HG03139 (cell line): ENCODE measurements around the gene GNLY.
A peak's percentile ranks its signal among the peaks of the same experiment; 100 is the strongest.
"Not testable (repeated sequence)": the region's sequence is repeated elsewhere in the genome, so short reads cannot be mapped to it uniquely, and the experiment has no call there.

Source experiments
- ATAC-seq: cut with Tn5 transposase; IDR thresholded peaks from one replicate; pipeline ENCODE4 v1.9.1; 2021; ENCODE audit not compliant: unreplicated experiment

The GNLY gene

DNA sequence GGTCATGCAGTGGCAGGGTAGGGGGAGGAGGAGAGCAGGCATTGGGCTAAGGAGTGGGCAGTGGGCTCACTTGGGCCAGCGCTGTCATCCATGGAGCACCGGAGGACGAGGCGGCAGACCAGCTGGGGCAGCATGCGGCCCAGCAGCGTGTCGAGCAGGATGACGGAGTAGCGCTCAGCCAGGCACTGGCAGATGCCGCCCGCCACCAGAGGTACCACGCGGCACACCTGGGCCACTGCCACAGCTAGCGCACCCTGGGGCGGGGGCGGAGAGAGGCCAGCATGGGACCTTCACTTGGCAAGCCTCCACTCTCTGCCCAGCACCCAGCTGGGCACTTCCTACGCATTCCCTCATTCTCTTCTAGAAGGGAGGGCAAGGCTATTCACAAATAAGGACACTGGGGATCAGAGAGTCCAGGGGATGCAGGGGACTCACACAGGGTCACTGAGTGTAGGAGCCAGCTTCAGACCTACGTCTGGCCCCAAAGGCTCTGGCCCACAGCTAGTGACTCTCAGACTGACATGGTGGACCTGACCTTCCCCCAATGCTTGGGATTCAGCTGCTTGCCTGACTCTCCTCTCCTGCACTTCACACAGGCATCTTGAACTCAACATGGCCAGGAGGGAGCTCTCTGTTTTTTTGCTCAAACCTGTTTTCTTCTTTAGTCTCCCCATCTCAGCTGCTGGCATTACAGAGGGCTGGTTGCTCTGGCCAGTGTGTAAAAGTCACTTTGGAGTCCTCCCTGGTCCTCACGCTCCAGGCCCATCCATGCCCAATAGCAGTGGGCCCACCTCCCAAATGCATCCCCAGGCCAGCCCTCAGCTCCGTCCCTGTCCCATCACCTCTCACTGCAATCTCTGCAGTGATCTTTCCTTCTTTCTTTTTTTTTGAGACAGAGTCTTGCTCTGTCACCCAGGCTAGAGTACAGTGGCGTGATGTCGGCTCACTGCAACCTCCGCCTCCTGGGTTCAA lies 30.3 kb upstream of the GNLY start:
- no peak for ATAC-seq

DNA sequence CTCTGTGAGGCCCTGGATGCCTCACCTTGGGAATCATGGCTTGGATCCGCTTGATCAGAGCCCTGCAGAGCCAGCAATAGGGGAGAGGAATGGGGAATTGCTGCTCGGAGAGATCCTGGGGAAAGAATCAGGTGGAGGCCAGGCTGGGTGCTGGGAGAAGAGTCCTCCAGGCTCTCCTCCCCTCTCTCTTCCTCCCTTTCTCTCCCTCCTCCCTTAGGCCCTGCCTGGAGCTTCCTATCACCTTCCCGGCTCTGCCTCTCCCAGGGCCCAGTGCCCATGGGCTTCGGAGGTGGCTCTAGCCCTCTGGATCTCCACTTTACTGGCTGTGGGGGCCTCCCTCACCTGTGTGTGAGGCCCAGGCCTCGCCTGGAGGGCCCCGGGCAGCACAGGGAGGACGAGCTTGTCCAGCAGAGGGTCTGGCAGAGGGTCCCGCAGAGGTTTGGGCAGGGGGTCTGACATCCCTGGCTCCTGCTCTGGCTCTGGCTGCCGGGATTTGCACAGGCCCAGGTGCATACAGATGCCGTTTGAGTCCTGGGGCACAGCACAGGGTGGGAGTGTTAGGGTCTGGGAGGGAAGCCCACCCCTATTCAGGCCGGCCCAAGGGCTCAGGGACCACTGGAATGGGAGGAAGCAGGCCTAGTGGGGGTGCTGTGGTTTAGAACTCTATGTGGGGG lies 28.8 kb upstream of the GNLY start:
- no peak for ATAC-seq

DNA sequence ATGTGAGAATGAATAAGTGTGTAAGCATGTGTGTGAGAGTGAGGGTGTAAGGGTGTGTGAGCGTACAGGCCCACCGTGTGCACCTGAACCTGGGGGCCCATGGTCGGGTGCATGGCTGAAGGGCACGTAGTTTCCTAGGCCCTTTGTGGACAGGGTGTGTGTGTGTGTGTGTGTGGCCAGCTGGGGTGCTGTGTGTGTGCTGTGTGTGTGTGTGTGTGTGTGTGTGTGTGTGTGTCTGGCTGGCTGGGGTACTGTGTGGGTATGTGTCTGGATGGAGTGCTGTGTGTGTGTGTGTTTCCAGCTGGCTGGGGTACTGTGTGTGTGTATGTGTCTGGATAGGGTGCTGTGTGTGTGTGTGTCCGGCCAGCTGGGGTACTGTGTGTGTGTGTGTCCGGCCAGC lies 28.1 kb upstream of the GNLY start:
- no peak for ATAC-seq

DNA sequence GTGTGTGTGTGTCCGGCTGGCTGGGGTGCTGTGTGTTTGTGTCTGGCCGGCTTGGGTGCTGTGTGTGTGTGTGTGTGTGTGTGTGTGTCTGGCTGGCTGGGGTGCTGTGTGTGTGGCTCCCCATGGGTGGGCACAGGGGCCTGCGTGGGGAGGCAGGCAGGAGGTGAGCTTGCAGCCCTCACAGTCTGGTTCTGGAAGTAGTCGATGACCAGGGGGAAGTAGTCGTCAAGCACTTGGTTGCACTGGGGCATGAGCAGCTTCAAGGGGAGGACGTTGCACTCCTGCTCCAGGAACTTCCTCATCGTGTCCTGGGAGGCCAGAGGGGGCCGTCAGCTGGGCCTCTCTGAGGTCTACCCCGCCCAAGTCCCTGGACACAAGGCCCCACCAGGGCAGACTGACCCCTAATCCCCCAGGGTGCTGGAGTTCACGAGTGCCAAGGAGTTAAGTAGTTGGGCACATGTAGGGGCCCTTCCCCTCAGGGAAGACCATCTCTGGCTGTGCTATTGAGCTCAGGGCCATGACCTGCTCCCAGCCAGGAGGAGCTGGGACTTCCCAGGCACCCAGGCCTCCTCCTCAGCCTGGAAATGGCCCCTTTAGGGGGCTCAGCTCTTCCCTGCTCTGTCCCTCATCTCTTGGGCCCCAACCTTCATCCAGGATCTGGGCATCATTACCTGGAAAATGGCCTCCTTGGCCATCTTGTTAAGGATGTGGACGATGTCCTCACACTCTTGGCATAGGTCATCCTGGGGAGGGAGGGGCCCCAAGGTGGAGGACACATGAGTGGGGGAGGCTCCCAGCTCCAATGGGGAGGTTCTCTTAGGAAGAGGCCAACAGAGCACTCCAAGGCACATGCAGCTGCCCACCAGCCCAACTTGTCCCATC lies 27.5 kb upstream of the GNLY start:
- no peak for ATAC-seq

DNA sequence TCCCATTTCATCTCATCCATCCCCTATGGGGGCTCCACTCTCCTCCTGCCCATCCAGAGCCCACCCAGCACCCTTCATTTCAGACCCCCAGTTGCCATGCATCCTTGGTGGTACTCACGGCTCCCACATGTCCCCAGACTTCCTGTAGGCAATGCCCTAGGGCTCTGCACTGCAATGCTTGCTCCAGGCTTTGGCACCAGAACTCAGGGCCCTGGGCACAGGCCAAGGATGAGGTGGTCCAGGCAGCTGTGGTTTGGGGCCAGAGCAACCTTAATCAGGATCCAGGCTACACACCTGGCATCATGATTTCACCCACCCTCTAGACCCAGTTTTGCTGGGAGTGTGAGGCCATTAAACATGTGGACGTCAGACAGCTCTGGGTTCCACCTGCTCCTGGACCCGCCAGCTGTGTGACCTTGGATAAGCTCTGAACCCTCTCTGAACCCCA lies 26.6 kb upstream of the GNLY start:
- no peak for ATAC-seq

DNA sequence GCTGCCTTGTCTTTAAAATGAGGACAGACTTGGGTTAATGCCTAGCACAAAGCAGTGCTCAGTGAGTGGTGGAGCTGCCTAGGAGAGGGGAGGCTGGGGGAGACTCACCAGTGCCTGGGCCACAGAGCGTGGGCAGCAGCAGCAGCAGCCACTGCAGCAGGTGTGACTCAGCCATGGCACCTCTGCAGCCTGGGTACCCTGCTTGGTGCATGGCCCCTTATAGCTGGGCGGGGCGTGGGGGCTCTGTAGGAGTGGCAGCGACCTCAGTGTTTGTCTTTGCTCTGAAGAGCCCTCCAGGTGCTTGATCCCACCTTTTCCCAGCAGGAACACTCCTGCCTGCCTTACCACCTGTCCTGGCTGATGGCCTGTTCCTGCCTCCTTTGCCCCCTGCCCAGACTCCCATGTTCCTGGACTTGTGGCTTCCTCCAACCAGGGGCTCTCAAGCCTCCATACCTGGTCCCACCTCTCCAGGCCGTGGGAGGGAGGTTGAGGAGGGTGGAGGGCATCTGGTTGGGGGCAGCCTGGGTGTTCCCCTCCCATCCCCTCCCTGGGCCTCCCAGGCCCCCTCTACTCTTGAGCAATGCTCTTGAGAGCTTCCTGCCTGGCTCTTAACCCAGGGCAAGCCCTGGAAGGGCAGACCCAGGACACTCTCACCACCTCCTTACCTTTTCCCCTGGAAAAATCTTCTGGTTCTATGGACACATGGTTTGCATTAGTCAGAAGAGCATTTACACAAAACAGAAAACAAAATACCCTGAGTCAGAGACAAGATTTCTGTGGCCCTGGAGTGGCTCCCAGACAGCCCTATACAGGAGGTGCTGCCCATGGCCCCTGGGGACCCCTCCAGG lies 25.9 kb upstream of the GNLY start, which contains the start of gene SFTPB:
Gene SFTPB (minus strand): TSS at position 191 of the 848 bp plus-strand sequence. CDS start 16 bp downstream, at position 175.
- ATAC-seq, result no peak

DNA sequence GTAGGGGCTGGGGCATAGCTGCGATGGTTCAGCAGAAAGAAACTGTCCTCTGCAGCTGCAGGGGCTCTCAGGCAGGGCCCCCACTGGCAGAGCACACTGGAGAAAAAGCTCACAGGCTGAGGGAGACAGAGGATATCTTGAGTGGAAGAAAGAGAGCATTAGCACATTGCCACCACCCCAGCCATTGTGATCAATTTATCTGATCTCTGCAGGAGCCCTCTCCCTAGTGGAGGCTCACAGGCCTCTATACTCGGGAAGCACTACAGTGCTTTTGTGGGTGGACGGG lies 25.4 kb upstream of the GNLY start:
- ATAC-seq, result no peak

DNA sequence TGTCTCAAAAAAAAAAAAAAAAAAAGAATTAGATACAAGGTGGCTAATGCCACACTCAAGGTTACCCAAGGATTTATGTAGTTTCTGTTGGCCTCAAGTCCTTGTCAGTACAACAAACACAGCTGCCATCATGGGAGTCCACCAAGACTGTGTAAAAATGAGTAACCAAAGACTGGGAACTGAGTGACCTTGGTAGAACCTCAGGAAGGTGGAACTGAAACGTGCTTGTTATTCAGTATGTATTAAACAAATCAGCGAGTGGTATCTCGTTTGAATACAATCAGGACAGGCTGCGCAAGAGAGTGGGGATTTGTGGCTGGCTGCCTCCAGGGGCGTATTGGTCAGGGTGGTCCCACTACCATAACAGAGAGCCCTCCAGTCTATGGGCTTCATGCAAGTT lies 24.6 kb upstream of the GNLY start:
- ATAC-seq, result no peak

DNA sequence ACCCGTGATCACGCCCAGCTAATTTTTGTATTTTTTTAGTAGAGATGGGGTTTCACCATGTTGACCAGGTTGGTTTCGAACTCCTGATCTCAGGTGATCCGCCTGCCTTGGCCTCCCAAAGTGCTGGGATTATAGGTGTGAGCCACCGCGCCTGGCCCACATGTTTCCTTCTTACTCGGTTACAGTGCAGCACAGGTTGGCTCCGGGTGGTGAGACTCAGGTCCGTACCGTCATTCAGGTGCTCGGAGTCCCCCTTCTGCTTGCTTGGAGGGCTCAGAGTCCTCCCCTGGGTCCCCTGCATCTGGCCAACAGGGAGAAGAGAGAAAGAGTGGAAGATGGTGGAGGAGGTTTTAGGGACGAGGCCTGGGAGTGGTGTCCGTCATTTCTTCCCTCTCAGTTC lies 23.7 kb upstream of the GNLY start:
- not testable (repeated sequence) for ATAC-seq

DNA sequence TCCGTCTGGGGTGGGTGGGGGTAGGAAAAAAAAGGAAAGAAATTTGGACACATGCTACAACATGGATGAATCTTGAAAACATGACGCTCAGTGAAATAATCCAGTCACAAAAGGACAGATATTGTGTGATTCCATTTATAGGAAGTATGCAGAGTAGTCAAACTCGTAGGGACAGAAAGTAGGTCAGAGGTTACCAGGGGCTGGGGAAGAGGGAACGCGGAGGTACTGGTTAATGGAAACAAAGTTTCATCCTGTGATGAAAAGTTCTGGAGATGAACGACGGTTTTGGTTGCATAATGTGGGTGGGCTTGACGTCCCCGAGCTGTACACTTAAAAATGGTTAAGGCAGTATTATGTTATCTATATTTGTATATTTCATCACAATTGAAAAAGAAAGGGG lies 21.7 kb upstream of the GNLY start:
- ATAC-seq, result no peak

DNA sequence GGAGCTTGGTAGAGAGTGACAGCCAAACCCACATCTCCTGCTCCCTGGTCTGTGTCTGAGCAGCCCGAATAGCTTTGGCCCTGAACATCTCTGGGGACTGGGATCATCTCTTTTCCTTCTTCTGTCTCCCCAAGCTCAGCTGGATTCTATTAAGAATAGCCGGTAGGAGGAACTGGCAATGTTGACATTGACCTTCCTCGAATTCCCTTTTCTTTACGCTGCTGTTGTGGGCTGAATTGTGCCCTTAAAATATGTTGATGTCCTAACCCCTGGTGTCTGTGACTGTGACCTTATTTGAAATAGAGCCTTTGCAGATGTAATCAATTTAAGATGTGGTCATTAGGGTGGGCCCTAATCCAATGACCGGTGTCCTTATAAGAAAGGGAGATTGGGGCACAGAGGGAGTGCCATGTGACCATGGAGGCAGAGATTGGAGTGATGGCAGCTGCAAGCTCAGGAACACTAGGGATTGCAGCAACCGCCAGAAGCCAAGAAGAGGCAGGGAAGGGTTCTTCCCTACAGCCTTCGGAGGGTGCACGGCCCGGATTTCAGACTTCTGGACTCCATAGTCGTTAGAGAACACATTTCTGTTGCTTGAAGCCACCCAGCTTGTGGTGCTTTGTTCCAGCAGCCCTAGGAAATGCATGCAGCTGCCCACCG lies 20.3 kb upstream of the GNLY start:
- ATAC-seq, result no peak

DNA sequence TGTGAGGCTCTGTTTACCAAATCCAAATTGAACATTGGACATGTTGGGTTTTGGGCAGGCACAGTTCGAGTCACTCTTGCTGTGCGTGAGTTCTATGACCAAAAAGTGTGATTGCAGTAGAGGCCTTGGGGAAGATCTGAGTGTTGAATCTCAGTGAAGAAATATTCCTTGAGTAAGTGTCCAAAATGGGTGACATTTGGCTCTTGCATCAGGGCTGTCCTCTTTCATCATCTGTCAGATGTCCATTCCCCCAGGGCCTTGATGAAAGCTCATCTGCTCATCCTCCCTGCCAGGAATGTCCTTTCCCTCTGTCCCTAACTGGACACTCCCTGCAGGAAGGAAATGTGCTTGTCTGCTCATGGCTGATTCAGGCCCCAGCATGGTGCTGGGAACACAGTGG lies 19.7 kb upstream of the GNLY start:
- ATAC-seq, result no peak

DNA sequence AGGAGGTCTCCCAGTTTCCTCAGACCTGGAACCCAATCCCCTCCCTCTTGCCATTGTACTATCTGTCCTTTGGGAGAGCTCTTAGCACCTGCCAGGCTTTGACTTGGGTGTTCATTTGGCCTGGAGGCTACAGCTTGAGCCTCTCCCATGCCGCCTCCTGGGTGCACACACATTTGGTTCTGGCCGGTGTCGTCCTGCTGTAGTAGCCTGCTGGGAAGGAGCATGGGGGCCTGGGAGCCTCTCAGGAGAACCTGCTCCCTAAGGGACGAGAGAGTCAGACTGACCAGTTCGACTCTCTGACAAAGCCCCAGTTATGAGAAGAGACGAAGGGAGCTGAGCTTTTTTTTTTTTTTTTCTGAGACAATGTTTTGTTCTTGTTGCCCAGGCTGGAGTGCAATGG lies 18.7 kb upstream of the GNLY start:
- no peak for ATAC-seq

DNA sequence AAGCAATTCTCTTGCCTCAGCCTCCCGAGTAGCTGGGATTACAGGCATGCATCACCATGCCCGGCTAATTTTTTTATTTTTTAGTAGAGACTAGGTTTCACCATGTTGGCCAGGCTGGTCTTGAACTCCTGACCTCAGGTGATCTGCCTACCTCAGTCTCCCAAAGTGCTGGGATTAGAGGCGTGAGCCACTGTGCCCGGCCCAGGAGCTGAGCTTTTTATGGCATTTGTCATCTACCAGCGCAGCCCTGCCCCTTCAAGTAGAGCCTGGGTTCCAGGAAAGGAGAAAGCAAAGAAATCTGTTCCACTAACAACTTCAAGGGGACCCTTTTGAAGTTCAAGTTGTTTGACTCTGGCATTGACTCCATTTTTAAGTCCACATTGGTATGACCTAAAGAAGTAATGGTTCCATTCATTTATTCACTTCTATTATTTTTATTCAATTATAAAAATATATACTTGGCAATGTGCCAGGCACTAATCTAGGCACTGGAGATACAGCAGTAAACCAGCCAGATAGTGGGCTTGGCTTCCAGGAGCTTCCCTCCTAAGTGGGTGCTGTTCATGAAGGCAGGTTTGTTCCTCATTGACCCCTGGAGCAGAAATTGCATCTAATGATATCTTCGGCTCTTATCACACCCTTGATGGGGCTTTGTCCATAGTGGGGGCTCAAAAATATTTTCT lies 18.2 kb upstream of the GNLY start:
- ATAC-seq, result no peak

DNA sequence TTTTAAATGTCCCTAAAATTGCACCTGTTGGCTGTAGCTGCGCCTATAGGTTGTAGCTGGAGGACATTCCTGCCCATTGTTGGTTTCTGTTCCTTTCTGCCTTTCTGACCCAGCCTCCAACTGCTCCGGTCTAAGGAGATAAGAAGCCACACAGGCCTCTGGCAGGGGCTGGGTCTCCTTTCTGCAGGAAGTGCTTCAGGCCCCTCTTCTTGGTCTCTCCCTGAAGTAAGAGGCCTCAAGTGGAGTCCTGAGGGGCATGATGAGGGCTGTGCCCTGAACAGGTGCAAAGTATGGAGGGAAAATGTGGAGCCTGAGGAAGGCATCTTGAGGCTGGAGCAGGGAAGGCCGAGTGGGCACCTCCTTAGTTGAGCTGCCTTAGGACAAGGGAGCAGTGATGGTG lies 15.8 kb upstream of the GNLY start:
- no peak for ATAC-seq

DNA sequence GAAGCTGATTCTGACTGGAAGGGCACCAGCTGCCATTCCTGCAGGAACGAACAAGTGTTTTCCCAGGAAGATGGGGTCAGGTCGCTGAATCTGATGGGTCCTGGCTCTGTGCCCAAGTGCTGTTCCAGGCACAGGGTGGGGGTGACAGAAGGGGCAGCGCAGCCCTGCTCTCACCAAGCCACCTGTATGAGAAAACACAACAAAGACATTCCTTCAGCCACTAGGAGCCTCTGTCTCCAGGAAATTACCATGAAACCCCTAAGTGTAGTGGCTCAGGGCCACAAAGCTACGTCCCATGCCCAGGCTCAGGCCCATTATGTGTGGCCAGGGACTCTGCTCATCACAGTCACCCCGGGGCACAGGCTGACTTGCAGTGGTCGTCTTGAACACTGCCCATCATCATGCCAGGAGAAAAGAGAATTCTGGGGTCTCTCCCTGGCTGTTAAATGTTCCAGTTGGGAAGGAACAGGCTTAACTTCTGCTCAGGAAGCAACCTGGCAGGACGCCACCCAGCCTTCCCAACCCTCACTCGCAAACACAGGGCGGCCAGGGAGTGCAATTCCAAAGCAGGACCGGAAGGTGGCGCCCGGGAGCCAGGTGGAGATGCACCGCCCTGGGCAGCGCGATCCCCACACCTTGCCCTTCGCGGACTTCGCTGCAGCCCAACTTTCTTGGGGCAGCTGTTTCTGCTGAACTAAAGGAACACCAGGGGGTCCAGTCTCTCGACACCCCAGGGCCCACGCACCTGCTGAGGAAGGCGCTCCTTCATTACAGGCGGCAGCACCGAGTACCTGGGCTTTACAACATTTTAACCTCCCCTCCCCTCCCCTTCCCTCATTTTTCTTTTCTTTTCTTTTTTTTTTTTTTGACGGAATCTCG lies 15.1 kb upstream of the GNLY start:
- ATAC-seq, result peak; percentile 67

DNA sequence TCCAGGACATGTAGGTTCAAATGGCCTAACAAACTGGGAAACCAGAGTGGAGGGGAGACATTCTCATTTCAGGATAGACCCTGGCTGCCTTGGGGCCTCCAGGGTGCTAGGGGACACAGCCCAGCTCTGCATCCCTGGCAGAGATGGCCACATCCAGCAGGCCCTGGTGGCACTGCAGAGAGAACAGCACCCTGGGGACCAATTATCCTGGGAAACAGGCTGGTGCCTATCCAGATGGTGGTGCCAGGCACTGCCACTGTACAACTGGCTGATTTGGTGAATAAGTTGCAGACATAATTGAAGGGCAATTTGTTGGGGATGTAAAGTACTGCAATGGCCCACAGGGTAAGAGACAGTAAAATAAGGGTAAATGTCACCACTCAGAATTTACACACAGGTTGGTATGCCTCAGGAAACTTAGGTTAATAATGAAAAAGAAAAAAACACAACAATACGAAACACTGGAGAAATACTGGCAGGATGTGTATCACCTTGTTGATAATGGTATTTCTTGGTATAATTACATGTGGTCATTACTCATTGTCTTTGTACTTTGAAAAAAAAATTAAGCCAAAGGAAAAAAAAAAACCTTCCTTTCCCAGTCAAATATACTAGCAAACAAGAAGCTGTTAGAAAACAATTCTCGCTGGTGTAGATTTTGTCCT lies 13.3 kb upstream of the GNLY start:
- no peak for ATAC-seq

DNA sequence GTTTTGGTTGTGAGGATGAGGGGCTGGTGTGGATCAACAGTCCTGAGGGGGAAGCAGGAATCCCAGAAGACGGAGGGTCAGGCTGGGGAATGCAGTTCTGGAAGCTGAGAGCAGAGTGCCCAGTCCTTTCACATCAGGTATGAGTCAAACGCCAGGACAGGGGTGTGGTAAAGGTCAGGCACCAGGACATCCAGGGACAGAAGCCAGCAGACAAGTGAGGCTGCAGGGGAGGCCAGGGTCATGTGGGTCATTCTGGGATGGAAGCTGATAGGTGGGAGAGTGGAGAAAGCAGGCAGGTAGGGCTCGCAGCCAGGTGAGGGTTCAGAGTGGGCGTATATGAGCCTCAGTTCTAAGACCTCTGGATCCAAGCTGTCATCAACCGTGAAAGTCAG lies 12.8 kb upstream of the GNLY start:
- no peak for ATAC-seq
